HEK293 (cell line): ENCODE results near the gene PRPF8.

ENCODE experiments used
- CTCF ChIA-PET: fragments of 350-600 bp; formaldehyde crosslinking; extraction: SDS; loops from one replicate; lab custom pipeline; 2021; ENCODE audit warnings: antibody characterized with exemption; lab: Yijun Ruan, JAX
- POLR2A ChIA-PET: fragments of 300-600 bp; formaldehyde crosslinking; extraction: SDS; loops from one replicate; lab custom pipeline; 2020; ENCODE audit warnings: antibody characterized with exemption, inconsistent platforms; lab: Yijun Ruan, JAX
- H3K27ac ChIP-seq: fragments of 200-500 bp; sonication (Bioruptor generic); 2 replicates; pipeline ENCODE4 v1.5.1; 2014; ENCODE audit warnings: low read depth, low read length, control low read depth, inconsistent platforms; ENCODE audit errors: extremely low read depth
- H3K36me3 ChIP-seq, 2 experiments: fragments of 200-500 bp in 1 of 2; sonication (Bioruptor generic) in 1 of 2; 1 replicate in 1 of 2; 2 replicates in 1 of 2; pipeline ENCODE4 v1.5.1; 2014 to 2017; ENCODE audit warnings: inconsistent platforms in 2 of 2, low read length in 2 of 2; ENCODE audit not compliant: control insufficient read depth in 2 of 2, insufficient read depth in 1 of 2
- H3K4me1 ChIP-seq: fragments of 200-500 bp; sonication (Bioruptor generic); 2 replicates; pipeline ENCODE4 v1.5.1; 2014; ENCODE audit warnings: mild to moderate bottlenecking, low read length, inconsistent platforms; ENCODE audit not compliant: control insufficient read depth, insufficient read depth
- H3K4me3 ChIP-seq: 2 replicates; pipeline ENCODE4 v1.5.1; 2011; ENCODE audit warnings: low read depth, mild to moderate bottlenecking, control low read depth, low read length, moderate library complexity
- H3K9me3 ChIP-seq: fragments of 200-500 bp; sonication (Bioruptor generic); 2 replicates; pipeline ENCODE4 v1.5.1; 2014; ENCODE audit warnings: low read depth, low read length, inconsistent platforms; ENCODE audit not compliant: control insufficient read depth, insufficient read depth
- IKZF3 ChIP-seq: fragments of 450-650 bp; IDR thresholded peaks from 2 replicates; pipeline ENCODE4 v1.5.0; 2018; ENCODE audit warnings: missing biosample characterization, mild to moderate bottlenecking, missing genetic modification characterization, moderate library complexity
- KLF9 ChIP-seq: fragments of 450-650 bp; formaldehyde crosslinking; IDR thresholded peaks from 2 replicates; pipeline ENCODE4 v1.5.1; 2016; ENCODE audit warnings: missing biosample characterization, missing genetic modification characterization, low read depth
- PATZ1 ChIP-seq: fragments of 450-650 bp; formaldehyde crosslinking; IDR thresholded peaks from 2 replicates; pipeline ENCODE4 v1.5.1; 2016; ENCODE audit warnings: missing biosample characterization, missing genetic modification characterization
- PRDM6 ChIP-seq: fragments of 450-650 bp; formaldehyde crosslinking; IDR thresholded peaks from 2 replicates; pipeline ENCODE4 v1.5.1; 2017; ENCODE audit warnings: missing biosample characterization, missing genetic modification characterization
- SCRT1 ChIP-seq: fragments of 450-650 bp; formaldehyde crosslinking; IDR thresholded peaks from 2 replicates; pipeline ENCODE4 v1.5.1; 2016; ENCODE audit warnings: missing biosample characterization, missing genetic modification characterization, borderline replicate concordance
- SCRT2 ChIP-seq: fragments of 450-650 bp; formaldehyde crosslinking; IDR thresholded peaks from 2 replicates; pipeline ENCODE4 v1.5.1; 2016; ENCODE audit warnings: missing biosample characterization, missing genetic modification characterization
- TSHZ1 ChIP-seq: fragments of 450-650 bp; formaldehyde crosslinking; IDR thresholded peaks from 2 replicates; pipeline ENCODE4 v1.5.1; 2016; ENCODE audit warnings: missing biosample characterization, missing genetic modification characterization, borderline replicate concordance
- ZBTB8A ChIP-seq: fragments of 450-650 bp; formaldehyde crosslinking; IDR thresholded peaks from 2 replicates; pipeline ENCODE4 v1.5.1; 2016; ENCODE audit warnings: missing biosample characterization, missing genetic modification characterization
- ZNF133 ChIP-seq: fragments of 450-650 bp; formaldehyde crosslinking; IDR thresholded peaks from 2 replicates; pipeline ENCODE4 v1.5.1; 2016; ENCODE audit warnings: missing biosample characterization, missing genetic modification characterization
- ZNF16 ChIP-seq: fragments of 450-650 bp; formaldehyde crosslinking; IDR thresholded peaks from 2 replicates; pipeline ENCODE4 v1.5.1; 2016; ENCODE audit warnings: low read depth, missing biosample characterization, missing genetic modification characterization
- ZNF37A ChIP-seq: fragments of 450-650 bp; IDR thresholded peaks from 2 replicates; pipeline ENCODE4 v1.5.1; 2018; ENCODE audit warnings: missing biosample characterization, missing genetic modification characterization
- ZNF398 ChIP-seq: fragments of 450-650 bp; formaldehyde crosslinking; IDR thresholded peaks from 2 replicates; pipeline ENCODE4 v1.5.1; 2017; ENCODE audit warnings: missing biosample characterization, missing genetic modification characterization
- ZNF433 ChIP-seq: fragments of 450-650 bp; formaldehyde crosslinking; IDR thresholded peaks from 2 replicates; pipeline ENCODE4 v1.5.1; 2016; ENCODE audit warnings: missing biosample characterization, missing genetic modification characterization, low read depth
- ZNF514 ChIP-seq: fragments of 450-650 bp; formaldehyde crosslinking; IDR thresholded peaks from 2 replicates; pipeline ENCODE4 v1.5.1; 2016; ENCODE audit warnings: missing biosample characterization, missing genetic modification characterization
- ZNF645 ChIP-seq: fragments of 450-650 bp; formaldehyde crosslinking; IDR thresholded peaks from 2 replicates; pipeline ENCODE4; 2016; ENCODE audit warnings: missing biosample characterization, missing genetic modification characterization
- ZNF692 ChIP-seq: fragments of 450-650 bp; formaldehyde crosslinking; IDR thresholded peaks from 2 replicates; pipeline ENCODE4 v1.5.1; 2016; ENCODE audit warnings: missing biosample characterization, missing genetic modification characterization
- ZNF792 ChIP-seq: fragments of 450-650 bp; formaldehyde crosslinking; IDR thresholded peaks from 2 replicates; pipeline ENCODE4 v1.5.1; 2016; ENCODE audit warnings: missing biosample characterization, missing genetic modification characterization
- ZNF843 ChIP-seq: fragments of 450-650 bp; formaldehyde crosslinking; IDR thresholded peaks from 2 replicates; pipeline ENCODE4 v1.5.1; 2016; ENCODE audit warnings: missing biosample characterization, missing genetic modification characterization

PRPF8 gene

GRCh38 chr17:1683459-1683858 lies 1.2 kb downstream of the PRPF8 start:
- CTCF ChIA-PET: interaction anchor here (1.2 to 8.5 kb wide), 4 partner anchors 11 to 109 kb away, joined by 4 to 66 read pairs (median 8); no protein-coding TSS in a partner anchor
- POLR2A ChIA-PET: interaction anchor here (0.6 to 3.4 kb wide), 18 partner anchors 8 to 362 kb away, joined by 3 to 45 read pairs (median 4); partner anchors contain the start of genes RILP and SLC43A2

GRCh38 chr17:1676401-1676800 lies 8.3 kb downstream of the PRPF8 start:
- POLR2A ChIA-PET: interaction anchor here (1.2 kb wide), 1 partner anchor 8 kb away, joined by 4 read pairs; no protein-coding TSS in a partner anchor
- Histone ChIP-seq H3K27ac (no peak overlapping the region), H3K4me3 (no peak overlapping the region), H3K4me1 (no peaks in the 10 kb centered on the region), H3K36me3 (peaks cover 97 to 98% of the 10 kb centered on the region in 2 experiments), H3K9me3 (no peaks in the 10 kb centered on the region)
- CTCF ChIA-PET: no interaction called here
- TF ChIP-seq ZNF514 (no peak), ZNF433 (tag by site-specific recombination) (no peak), PRDM6 (tag by site-specific recombination) (no peak), SCRT2 (tag by site-specific recombination) (no peak), SCRT1 (tag by site-specific recombination) (no peak), ZNF398 (tag by site-specific recombination) (no peak), PATZ1 (no peak), ZBTB8A (tag by site-specific recombination) (no peak), ZNF16 (tag by site-specific recombination) (no peak), ZNF843 (no peak)

More at GRCh38 chr17:1683459-1683858, 1.2 kb downstream of the PRPF8 start:
- Histone ChIP-seq H3K9me3 (no peaks in the 10 kb centered on the region), H3K4me3 (peak overlapping the region; percentile 99), H3K27ac (0 out of 2 replicates have a peak overlapping the region, but pooled peaks have one; percentile 36), H3K36me3 (peaks cover 50 to 53% of the 10 kb centered on the region in 2 experiments), H3K4me1 (peaks cover 10% of the 10 kb centered on the region; the same call in 1 of the 2 replicates)
- TF ChIP-seq SCRT1 (tag by site-specific recombination): no peak
- TF ChIP-seq KLF9: no peak
- TF ChIP-seq TSHZ1 (tag by site-specific recombination): no peak
- no peak for TF ChIP-seq ZNF792 (tag by site-specific recombination)
- TF ChIP-seq IKZF3: no peak
- no peak for TF ChIP-seq ZNF645 (tag by site-specific recombination)
- no peak for TF ChIP-seq ZNF133 (tag by site-specific recombination)
- no peak for TF ChIP-seq ZNF692 (tag by site-specific recombination)
- TF ChIP-seq ZNF37A (tag by site-specific recombination): no peak
